ENCODE data around the gene ISCA1.

Gene ISCA1

GRCh38 chr9:86304236-86304730, 21.9 kb upstream of the ISCA1 start:
- peaks cover 19 to 64% of the 10 kb centered on the region in 2 experiments for H3K36me3 ChIP-seq (ENCODE audit: control insufficient read depth in 2 of 2, insufficient read depth in 1 of 2, low read length in 2 of 2)
- CTCF ChIA-PET, result no interaction called here
- TF ChIP-seq ZNF596 (tag by site-specific recombination; IDR thresholded peaks at IDR 0.05), result no peak
- TF ChIP-seq ZNF169 (tag by site-specific recombination; IDR thresholded peaks at IDR 0.05), result no peak
- TF ChIP-seq ZNF610 (tag by site-specific recombination; IDR thresholded peaks at IDR 0.05; ENCODE audit: borderline replicate concordance), result no peak
- no peak for TF ChIP-seq ZNF521 (tag by site-specific recombination; IDR thresholded peaks at IDR 0.05)
- no peak for TF ChIP-seq ZNF514 (tag by site-specific recombination; IDR thresholded peaks at IDR 0.05)
- no peak for TF ChIP-seq ZNF2 (tag by site-specific recombination; IDR thresholded peaks at IDR 0.05)
- no peak for TF ChIP-seq ZSCAN23 (tag by site-specific recombination; IDR thresholded peaks at IDR 0.05)
- no peak for TF ChIP-seq ZNF280C (tag by site-specific recombination; IDR thresholded peaks at IDR 0.05)
- TF ChIP-seq SETDB1 (IDR thresholded peaks at IDR 0.05; ENCODE audit: insufficient read length, low read length), result no peak
- no peak for TF ChIP-seq ZNF768 (tag by site-specific recombination; IDR thresholded peaks at IDR 0.05)
- TF ChIP-seq SP3 (tag by site-specific recombination; IDR thresholded peaks at IDR 0.05), result no peak
- no peak for TF ChIP-seq ZNF354C (tag by site-specific recombination; IDR thresholded peaks at IDR 0.05; ENCODE audit: borderline replicate concordance, low read depth)
- no peak for TF ChIP-seq ZFP69B (tag by site-specific recombination; IDR thresholded peaks at IDR 0.05)
- TF ChIP-seq ZNF248 (tag by site-specific recombination; IDR thresholded peaks at IDR 0.05), result no peak
- TF ChIP-seq ZBTB1 (tag by site-specific recombination; IDR thresholded peaks at IDR 0.05), result no peak
- TF ChIP-seq ZNF211 (tag by site-specific recombination; IDR thresholded peaks at IDR 0.05; ENCODE audit: low read depth), result no peak
- no peak for TF ChIP-seq ZBTB7A (tag by site-specific recombination; IDR thresholded peaks at IDR 0.05; ENCODE audit: low read depth)
- TF ChIP-seq ZNF10 (tag by site-specific recombination; IDR thresholded peaks at IDR 0.05), result no peak
- POLR2A ChIA-PET, result no interaction called here
- no peaks in the 10 kb centered on the region for H3K9me3 ChIP-seq (ENCODE audit: control insufficient read depth, insufficient read depth, low read depth, low read length)
- no peak overlapping the region for H3K4me3 ChIP-seq (ENCODE audit: low read depth, low read length)
- H3K27ac ChIP-seq (ENCODE audit: extremely low read depth, low read depth, low read length), result no peak overlapping the region
- H3K4me1 ChIP-seq (ENCODE audit: control insufficient read depth, insufficient read depth, low read length), result peaks cover 2% of the 10 kb centered on the region; the same call in 1 of the 2 replicates

DNA sequence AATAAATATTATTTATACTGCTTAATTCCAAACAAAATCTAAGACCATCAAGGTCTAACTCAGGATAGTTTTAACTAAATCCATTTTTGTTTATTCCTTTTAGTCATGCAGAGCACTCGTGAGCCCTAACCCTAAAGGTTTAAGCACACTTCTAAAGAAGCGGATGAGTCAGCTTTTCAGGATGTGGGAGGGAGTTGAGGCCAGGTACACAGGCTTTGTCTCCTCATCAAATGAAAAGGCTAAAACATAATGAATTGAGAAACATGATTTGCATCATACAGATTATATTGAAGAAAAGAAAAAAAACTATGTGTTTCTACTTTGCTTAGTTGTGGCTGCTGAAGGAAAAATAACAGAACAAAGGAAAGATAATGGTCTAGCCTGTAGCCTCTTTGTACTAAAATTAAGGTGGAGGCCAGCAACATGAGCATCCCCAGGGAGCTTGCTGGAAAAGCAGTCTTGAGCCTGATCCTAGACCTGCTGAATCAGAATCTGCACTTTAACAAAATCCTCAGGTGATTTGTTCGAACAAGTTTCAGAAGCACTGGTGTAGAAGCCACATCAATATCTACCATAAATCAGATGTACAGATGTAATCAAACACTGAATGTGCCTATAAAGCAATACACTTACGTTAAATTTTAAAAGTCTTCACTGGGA, 21.1 kb upstream of the ISCA1 start:
- peaks cover 19 to 68% of the 10 kb centered on the region in 2 experiments for H3K36me3 ChIP-seq (ENCODE audit: control insufficient read depth in 2 of 2, insufficient read depth in 1 of 2, low read length in 2 of 2)
- H3K9me3 ChIP-seq (ENCODE audit: control insufficient read depth, insufficient read depth, low read depth, low read length), result no peaks in the 10 kb centered on the region
- H3K27ac ChIP-seq (ENCODE audit: extremely low read depth, low read depth, low read length), result no peak overlapping the region
- TF ChIP-seq ZNF624 (tag by site-specific recombination; IDR thresholded peaks at IDR 0.05) (no peak), ZBTB21 (tag by site-specific recombination; IDR thresholded peaks at IDR 0.05) (no peak)
- TF ChIP-seq, protein P1, sequence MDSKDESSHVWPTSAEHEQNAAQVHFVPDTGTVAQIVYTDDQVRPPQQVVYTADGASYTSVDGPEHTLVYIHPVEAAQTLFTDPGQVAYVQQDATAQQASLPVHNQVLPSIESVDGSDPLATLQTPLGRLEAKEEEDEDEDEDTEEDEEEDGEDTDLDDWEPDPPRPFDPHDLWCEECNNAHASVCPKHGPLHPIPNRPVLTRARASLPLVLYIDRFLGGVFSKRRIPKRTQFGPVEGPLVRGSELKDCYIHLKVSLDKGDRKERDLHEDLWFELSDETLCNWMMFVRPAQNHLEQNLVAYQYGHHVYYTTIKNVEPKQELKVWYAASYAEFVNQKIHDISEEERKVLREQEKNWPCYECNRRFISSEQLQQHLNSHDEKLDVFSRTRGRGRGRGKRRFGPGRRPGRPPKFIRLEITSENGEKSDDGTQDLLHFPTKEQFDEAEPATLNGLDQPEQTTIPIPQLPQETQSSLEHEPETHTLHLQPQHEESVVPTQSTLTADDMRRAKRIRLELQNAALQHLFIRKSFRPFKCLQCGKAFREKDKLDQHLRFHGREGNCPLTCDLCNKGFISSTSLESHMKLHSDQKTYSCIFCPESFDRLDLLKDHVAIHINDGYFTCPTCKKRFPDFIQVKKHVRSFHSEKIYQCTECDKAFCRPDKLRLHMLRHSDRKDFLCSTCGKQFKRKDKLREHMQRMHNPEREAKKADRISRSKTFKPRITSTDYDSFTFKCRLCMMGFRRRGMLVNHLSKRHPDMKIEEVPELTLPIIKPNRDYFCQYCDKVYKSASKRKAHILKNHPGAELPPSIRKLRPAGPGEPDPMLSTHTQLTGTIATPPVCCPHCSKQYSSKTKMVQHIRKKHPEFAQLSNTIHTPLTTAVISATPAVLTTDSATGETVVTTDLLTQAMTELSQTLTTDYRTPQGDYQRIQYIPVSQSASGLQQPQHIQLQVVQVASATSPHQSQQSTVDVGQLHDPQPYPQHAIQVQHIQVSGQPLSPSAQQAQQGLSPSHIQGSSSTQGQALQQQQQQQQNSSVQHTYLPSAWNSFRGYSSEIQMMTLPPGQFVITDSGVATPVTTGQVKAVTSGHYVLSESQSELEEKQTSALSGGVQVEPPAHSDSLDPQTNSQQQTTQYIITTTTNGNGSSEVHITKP (tag by site-specific recombination; IDR thresholded peaks at IDR 0.05), result 0 out of 2 replicates have a peak, but pooled peaks have one; percentile 30
- POLR2A ChIA-PET, result no interaction called here
- H3K4me1 ChIP-seq (ENCODE audit: control insufficient read depth, insufficient read depth, low read length), result peaks cover 2% of the 10 kb centered on the region; the same call in 1 of the 2 replicates
- H3K4me3 ChIP-seq (ENCODE audit: low read depth, low read length), result no peak overlapping the region
- CTCF ChIA-PET, result no interaction called here
